ENCODE results near the gene FSIP1.

The FSIP1 gene

DNA sequence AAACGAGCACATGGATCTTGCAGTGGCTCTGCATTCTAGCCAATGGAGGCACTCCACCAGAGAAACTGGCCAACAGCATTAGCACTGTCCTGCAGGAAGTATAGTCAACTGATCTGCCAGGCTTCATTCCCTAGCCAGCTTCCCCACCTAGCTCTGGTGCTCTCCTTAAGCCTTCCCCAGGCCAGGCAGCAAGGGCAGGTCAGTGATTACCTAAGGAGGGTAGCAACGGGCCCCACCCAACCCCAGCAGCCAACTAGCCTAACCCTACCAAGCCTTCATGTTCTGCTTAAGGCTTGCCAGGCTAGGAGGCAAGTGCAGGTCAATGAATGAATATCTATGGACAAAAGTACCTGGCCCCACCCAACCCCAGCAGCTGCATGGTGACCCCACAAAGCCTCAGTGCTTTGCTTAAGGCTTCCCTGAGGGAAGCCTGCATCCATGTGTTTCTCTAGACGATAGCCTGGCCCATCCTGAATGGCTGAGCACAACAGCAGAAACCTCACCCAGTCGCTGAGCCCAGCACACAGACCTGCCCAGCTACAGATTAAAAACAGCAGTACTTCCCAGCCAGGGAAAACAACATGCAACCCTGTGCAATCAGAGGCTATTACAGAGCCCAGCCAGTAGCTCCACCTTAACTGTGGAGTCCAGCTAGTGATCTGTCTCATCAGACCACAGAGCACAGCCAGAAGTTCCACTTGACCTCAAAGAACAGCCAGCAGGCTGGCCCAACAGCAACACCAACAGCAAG, 173.3 kb downstream of the FSIP1 start:
- DNase-seq (ENCODE audit: low read depth), result no peak
- no peak overlapping the region for H3K4me3 ChIP-seq (ENCODE audit: low read depth, low read length)

DNA sequence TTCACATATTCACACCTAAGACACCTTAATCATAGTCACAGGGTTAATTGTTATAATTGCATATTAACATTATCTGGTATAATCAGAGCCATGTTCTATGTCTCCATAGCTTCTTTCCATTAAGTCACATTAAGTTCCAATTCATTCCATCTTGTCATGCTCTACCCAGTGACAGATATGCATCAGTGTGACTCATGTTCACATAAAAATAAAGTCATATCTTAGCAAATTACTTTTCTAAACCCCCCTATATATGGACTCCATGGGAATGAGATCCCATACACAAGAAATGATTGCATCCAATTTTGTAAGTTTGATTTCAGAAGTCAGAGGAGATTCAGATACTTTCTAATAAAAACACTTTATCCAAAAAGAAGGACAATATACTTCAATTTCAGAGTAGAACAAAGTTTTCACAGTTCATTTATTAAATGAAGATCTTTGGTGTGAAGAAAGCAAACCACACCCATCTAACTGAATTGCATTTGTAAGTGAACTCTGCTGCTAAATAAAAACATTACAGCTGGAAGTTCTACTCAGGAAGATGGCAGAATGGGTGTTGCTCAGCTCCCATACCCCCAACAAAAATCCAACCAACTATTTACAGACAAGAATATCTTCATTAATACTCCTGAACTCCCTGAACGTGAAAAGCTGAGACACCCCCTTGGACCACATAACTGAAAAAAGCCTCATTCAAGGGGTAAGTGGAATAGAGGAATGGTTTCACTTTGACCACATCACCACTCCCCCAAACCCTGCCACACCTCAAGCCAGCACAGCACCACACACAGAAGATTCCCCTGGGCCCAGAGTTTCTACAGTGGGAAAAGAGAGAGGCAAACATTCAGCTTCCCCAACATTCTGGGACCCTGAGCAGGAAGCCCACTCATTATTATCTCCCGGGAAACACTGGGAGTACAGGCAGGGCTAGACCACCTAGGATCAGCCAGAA, 174.2 kb downstream of the FSIP1 start:
- H3K4me3 ChIP-seq (ENCODE audit: low read depth, low read length), result no peak overlapping the region
- no peak for DNase-seq (ENCODE audit: low read depth)

DNA sequence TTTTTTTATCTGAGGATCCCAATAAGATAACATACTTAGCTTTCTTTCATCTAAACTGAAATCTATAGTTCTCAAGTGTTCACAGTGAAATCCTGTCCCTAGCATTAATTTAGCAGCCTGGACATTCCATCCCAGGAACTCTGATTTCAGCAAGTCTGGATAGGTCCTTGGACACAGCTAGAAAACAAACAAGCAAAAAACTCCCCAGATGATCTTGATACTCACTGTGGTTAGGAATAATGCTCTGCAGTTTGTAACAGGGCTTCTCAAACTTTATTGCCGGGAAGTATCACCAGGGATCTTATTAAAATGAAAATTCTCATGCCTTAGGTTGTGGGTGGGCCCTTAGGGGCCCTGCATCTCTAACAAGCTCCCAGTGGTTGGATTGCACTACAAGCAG, 177.5 kb downstream of the FSIP1 start:
- DNase-seq (ENCODE audit: low read depth), result no peak
- no peak overlapping the region for H3K4me3 ChIP-seq (ENCODE audit: low read depth, low read length)

DNA sequence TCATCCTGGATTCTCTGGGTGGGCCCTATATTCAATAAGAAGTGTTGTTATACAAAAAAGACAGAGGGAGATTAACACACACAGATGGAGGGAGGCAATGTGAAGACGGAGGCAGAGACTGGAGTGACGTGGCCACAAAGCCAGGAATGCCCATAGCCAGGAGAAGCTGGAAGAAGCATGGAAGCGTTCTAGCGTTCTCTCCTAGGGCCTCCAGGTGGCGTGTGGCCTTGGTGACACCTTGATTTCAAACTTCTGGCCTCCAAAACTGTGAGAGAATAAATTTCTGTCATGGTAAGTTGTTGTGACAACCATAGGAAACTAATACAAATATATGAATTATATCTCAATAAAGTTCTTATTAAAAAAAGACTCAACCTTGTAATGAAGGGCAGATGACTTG, 180.5 kb downstream of the FSIP1 start:
- DNase-seq (ENCODE audit: low read depth), result no peak
- H3K4me3 ChIP-seq (ENCODE audit: low read depth, low read length), result no peak overlapping the region

DNA sequence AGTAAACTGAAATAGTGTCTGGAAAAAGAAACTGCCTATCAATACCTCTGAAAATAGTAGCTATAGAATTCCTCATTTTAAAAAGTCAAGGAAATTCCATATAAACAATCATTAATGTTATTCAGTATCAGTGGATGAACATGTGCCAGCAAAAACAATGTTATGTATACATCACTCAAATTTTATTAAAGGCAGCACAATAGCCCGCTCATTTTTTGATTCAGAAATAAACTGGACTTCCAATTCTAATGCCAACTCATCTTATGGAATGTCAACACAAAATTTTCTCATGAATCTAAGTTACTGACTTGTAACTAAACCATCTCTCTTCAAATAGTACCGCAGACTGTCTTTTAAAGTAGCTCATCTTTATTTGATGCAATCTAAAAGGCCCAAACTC, 182.8 kb downstream of the FSIP1 start:
- no peak for DNase-seq (ENCODE audit: low read depth)
- H3K4me3 ChIP-seq (ENCODE audit: low read depth, low read length), result no peak overlapping the region

DNA sequence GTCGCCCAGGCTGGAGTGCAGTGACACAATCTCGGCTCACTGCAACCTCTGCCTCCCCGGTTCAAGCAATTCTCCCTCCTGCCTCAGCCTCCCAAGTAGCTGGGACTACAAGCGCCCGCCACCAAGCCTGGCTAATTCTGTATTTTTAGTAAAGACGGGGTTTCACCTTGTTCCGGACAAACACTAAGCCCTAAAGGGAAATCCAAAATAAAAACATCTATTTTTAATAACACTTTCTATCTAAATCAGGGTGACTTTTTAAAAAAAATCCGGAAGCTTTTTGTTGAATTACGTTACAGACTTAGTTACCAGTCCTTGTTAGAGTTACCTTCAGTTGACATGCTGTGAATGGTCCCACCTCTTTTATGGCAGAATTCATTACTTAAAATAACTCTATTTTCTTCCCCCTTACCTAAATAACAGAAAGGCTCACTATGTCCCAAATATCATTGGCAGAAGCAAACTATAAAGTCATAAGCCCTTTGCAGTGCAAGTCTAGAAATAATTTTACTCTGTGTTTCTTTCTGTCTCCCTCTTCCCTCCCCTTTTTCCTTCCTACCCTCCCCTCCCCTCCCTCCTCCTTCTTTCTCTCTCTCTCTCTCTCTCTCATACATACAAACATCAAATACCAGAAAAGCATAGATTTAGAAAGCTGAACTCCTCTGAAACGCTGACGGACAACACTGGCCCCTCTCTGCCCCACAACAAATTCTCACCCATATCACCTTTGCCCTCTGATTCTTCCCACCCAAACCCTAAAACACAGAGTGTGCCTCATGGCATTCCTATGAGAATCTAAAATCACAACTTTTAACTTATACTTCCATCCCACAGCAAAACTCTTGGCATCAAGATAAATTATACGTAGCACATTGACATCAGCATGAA, 183.4 kb downstream of the FSIP1 start:
- DNase-seq (ENCODE audit: low read depth), result no peak

GRCh38 chr15:39598186-39598850, 184.3 kb downstream of the FSIP1 start:
- no peak overlapping the region for H3K4me3 ChIP-seq (ENCODE audit: low read depth, low read length)
- DNase-seq (ENCODE audit: low read depth), result no peak

More for the DNA sequence above, 183.4 kb downstream of the FSIP1 start:
- H3K4me3 ChIP-seq (ENCODE audit: low read depth, low read length), result no peak overlapping the region

GRCh38 chr15:39597751-39598185, 184.9 kb downstream of the FSIP1 start:
- DNase-seq (ENCODE audit: low read depth), result no peak

GRCh38 chr15:39597336-39597735, 185.3 kb downstream of the FSIP1 start:
- no peak overlapping the region for H3K4me3 ChIP-seq (ENCODE audit: low read depth, low read length)
- no peak for DNase-seq (ENCODE audit: low read depth)

More at GRCh38 chr15:39597751-39598185, 184.9 kb downstream of the FSIP1 start:
- H3K4me3 ChIP-seq (ENCODE audit: low read depth, low read length), result no peak overlapping the region

- H3K4me3 ChIP-seq (ENCODE audit: low read depth, low read length), result no peak overlapping the region
- DNase-seq (ENCODE audit: low read depth), result no peak
These were observed 186.1 kb downstream of the FSIP1 start for GRCh38 chr15:39596358-39597051.

DNA sequence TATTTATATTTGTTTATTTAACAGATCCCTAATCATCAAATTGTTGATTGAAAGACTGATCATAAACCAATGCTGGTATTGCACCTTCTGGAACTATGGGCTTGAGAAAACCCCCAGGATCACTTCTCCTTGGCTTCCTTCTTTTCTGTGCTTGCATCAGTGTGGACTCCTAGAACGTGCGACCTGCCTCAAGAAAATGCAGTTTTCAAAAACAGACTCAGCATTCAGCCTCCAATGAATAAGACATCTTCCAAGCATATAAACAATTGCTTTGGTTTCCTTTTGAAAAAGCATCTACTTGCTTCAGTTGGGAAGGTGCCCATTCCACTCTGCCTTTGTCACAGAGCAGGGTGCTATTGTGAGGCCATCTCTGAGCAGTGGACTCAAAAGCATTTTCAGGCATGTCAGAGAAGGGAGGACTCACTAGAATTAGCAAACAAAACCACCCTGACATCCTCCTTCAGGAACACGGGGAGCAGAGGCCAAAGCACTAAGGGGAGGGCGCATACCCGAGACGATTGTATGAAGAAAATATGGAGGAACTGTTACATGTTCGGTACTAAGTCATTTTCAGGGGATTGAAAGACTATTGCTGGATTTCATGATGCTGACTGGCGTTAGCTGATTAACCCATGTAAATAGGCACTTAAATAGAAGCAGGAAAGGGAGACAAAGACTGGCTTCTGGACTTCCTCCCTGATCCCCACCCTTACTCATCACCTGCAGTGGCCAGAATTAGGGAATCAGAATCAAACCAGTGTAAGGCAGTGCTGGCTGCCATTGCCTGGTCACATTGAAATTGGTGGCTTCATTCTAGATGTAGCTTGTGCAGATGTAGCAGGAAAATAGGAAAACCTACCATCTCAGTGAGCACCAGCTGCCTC, 187.1 kb downstream of the FSIP1 start:
- no peak for DNase-seq (ENCODE audit: low read depth)

DNA sequence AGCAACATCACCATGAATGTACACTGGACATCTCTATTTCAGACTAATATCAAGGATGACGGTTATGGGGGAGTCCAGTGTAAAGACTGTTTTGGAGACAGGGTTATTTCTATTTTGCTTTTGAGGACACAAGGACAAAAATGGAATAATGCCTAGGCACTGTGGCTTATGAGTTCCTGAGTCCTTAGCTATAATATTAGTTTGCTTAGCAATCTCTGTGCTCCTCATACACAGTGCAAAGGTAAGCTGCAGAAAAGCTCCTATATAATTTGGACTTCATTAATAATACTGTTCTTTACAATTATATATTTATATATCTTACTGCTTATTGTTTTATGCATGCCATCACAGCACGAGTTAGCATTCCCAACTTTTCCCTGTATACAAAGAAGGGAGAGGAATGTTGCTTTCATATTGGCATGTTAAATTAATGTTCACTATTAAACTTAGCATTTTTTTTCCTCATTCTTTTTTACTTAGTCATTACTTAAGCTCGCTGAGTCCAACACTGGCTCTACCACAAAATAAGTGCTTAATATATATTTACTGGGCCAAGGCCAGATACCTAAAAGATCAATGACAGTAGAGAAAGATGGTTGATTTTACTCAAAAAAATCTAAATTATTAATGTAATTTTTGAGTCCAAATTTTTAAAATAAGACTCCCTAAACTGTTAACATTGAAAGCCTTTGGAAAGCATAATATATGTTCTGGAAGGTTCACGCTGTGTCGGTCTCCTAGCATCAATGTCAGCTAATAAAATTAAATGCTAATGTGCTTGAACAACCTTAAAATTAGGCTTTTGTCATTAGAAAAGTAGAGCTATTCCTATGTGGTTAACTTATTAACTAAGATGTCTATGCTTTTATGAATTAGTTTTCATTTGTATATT, 187.9 kb downstream of the FSIP1 start:
- no peak for DNase-seq (ENCODE audit: low read depth)
- H3K4me3 ChIP-seq (ENCODE audit: low read depth, low read length), result no peak overlapping the region

More for the DNA sequence above, 187.1 kb downstream of the FSIP1 start:
- no peak overlapping the region for H3K4me3 ChIP-seq (ENCODE audit: low read depth, low read length)

DNA sequence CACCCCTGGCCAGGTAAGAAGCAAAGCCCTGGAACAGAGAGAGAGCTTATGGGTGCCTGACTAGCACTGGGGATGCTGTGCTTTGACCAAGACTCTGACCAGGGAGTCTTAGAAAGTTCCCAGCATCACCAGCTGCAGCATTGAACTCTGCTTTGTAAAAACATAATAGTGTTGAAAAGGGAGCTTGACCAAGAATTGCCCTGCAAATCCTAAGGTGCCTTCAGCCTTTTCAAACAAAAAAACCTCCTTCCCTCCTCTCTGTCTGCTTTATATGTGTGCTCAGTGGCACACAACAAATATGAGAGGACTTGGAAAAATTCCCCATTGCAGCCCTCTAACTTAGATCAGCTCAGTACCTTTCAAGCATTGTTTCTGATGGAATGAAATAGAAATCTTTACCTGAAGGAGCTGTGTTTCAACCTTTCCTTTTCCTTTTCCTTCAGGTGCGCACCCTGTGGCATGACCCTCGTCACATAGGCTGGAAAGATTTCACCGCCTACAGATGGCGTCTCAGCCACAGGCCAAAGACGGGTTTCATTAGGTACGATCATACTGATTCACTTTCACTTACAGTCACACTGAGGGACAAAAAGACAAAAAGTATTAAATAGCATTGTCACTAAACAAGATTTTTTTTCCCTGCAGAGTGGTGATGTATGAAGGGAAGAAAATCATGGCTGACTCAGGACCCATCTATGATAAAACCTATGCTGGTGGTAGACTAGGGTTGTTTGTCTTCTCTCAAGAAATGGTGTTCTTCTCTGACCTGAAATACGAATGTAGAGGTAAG, 188.8 kb downstream of the FSIP1 start:
- no peak overlapping the region for H3K4me3 ChIP-seq (ENCODE audit: low read depth, low read length)
- no peak for DNase-seq (ENCODE audit: low read depth)

- H3K4me3 ChIP-seq (ENCODE audit: low read depth, low read length), result no peak overlapping the region
- DNase-seq (ENCODE audit: low read depth), result no peak
These were observed 189.5 kb downstream of the FSIP1 start for GRCh38 chr15:39593071-39593655.

GRCh38 chr15:39592500-39592899, 190.1 kb downstream of the FSIP1 start:
- DNase-seq (ENCODE audit: low read depth), result no peak
- no peak overlapping the region for H3K4me3 ChIP-seq (ENCODE audit: low read depth, low read length)
